Measurements from ENCODE around the gene MSN.

DNA sequence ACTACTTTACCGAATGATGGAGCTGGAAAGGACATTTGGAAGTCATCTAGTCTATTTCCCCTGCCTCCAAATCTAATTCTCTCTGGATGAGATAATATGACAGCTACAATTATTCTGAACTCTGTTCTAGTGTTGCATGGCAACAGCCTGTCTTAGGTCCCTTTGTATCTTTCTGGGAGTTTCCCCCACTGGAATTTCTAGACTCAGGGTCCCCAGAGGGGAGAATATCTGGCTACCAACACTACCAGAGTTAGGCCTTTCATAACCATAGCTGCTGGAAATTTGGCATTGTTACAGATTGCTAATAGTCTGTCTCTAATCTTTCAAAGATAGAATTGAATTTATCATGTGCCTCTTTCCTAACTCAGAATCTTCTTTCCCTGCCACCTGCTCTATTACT, 4.5 kb downstream of the MSN start:
- TF ChIP-seq, protein P1, sequence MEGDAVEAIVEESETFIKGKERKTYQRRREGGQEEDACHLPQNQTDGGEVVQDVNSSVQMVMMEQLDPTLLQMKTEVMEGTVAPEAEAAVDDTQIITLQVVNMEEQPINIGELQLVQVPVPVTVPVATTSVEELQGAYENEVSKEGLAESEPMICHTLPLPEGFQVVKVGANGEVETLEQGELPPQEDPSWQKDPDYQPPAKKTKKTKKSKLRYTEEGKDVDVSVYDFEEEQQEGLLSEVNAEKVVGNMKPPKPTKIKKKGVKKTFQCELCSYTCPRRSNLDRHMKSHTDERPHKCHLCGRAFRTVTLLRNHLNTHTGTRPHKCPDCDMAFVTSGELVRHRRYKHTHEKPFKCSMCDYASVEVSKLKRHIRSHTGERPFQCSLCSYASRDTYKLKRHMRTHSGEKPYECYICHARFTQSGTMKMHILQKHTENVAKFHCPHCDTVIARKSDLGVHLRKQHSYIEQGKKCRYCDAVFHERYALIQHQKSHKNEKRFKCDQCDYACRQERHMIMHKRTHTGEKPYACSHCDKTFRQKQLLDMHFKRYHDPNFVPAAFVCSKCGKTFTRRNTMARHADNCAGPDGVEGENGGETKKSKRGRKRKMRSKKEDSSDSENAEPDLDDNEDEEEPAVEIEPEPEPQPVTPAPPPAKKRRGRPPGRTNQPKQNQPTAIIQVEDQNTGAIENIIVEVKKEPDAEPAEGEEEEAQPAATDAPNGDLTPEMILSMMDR (IDR thresholded peaks at IDR 0.05; ENCODE audit: poor library complexity), result no peak
- no peak for TF ChIP-seq EZH2phosphoT487 (IDR thresholded peaks at IDR 0.05; ENCODE audit: low read depth, severe bottlenecking, unreplicated experiment)
- no peak for TF ChIP-seq EZH2 (IDR thresholded peaks at IDR 0.05; ENCODE audit: borderline replicate concordance)
